ENCODE measurements around the gene COL15A1.

DNA sequence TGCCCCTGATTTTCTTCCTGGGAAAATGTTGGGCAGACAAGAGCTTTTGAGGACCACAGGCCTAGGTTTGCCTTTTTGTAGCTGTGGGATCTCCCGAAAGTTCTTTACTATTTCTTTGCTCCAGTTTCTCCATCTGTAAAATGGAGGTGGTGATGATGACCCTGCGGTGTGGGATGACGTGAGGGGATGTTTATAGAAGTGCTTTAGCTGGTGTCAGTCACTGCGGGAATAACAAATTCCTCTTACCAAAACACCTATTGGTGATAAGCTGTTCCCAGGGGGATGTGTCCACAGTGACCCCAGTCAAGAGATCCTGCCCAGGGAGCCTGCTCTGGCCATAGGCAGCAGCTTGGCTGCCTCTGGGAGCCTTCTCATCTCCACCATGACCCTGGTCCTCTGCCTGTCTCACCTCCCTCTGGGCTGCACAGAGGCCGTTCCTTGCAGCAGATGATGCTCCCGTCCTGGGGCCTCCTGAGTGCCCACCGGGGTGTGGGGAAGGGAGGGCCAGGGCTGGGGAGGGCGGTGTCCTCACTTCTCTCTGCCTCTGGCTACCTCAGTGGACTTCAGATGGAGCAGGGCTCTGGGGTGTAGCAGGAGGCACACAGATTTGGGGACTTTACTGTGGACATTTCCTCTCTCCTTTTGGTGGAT is 77.2 kb downstream of the COL15A1 start:
- TF ChIP-seq, protein P1, sequence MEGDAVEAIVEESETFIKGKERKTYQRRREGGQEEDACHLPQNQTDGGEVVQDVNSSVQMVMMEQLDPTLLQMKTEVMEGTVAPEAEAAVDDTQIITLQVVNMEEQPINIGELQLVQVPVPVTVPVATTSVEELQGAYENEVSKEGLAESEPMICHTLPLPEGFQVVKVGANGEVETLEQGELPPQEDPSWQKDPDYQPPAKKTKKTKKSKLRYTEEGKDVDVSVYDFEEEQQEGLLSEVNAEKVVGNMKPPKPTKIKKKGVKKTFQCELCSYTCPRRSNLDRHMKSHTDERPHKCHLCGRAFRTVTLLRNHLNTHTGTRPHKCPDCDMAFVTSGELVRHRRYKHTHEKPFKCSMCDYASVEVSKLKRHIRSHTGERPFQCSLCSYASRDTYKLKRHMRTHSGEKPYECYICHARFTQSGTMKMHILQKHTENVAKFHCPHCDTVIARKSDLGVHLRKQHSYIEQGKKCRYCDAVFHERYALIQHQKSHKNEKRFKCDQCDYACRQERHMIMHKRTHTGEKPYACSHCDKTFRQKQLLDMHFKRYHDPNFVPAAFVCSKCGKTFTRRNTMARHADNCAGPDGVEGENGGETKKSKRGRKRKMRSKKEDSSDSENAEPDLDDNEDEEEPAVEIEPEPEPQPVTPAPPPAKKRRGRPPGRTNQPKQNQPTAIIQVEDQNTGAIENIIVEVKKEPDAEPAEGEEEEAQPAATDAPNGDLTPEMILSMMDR (optimal IDR thresholded peaks at IDR 0.05 in 1 of 3, IDR thresholded peaks at IDR 0.05 in 1 of 3, conservative IDR thresholded peaks at IDR 0.05 in 1 of 3; ENCODE audit: extremely low read depth in 1 of 3, insufficient read depth in 2 of 3, low read length in 3 of 3) = no peak
- TF ChIP-seq EZH2 (IDR thresholded peaks at IDR 0.05; ENCODE audit: low read length) = no peak
